Ascending aorta (tissue), 2 donors: ENCODE measurements around the gene APMAP. TPM values are rescaled to one million over a fixed set of nuclear protein-coding genes. Genes with fewer than 3 reads are reported as not detected.

Experiments used
- DNase-seq, 2 donors: peaks; one replicate each; pipeline ENCODE4 v3.0.0-alpha.2; 2019; ENCODE audit warnings: low spot score in 2 of 2
- H3K27ac ChIP-seq, 2 donors: fragments of 200-600 bp; sonication (generic); one replicate each; pipeline ENCODE4 v1.5.1; 2016 to 2017; ENCODE audit warnings: mild to moderate bottlenecking in 1 of 2
- H3K27me3 ChIP-seq: fragments of 200-600 bp; sonication (generic); one replicate; pipeline ENCODE4 v1.5.1; 2017
- H3K36me3 ChIP-seq, 2 donors: fragments of 200-600 bp; sonication (generic); one replicate each; pipeline ENCODE4 v1.5.1; 2016
- H3K4me1 ChIP-seq, 2 donors: fragments of 200-600 bp; sonication (generic); one replicate each; pipeline ENCODE4 v1.5.1; 2016 to 2017; ENCODE audit warnings: mild to moderate bottlenecking in 1 of 2
- H3K4me3 ChIP-seq, 2 donors: fragments of 200-600 bp; sonication (generic); one replicate each; pipeline ENCODE4 v1.5.1; 2016 to 2017; ENCODE audit warnings: mild to moderate bottlenecking in 1 of 2
- H3K9me3 ChIP-seq, 2 donors: fragments of 200-600 bp; sonication (generic); one replicate each; pipeline ENCODE4 v1.5.1; 2016
- CTCF ChIP-seq, 3 experiments: fragments of 200-600 bp in 2 of 3; fragments of 450-650 bp in 1 of 3; sonication (generic) in 2 of 3; IDR thresholded peaks; one replicate each; pipeline ENCODE4 v1.5.1; 2016 to 2019; ENCODE audit warnings: antibody characterized with exemption in 3 of 3, mild to moderate bottlenecking in 1 of 3, moderate library complexity in 1 of 3
- intact Hi-C: fragments of 100-400 bp; cut with DNase I; formaldehyde crosslinking; loops from one replicate; pipeline ENCODE4 v1.15.1; 2023
- total RNA-seq: library from RNA; depleted of rRNA; stranded (reverse); fragments of >200 nt; gene quantifications from one replicate; pipeline ENCODE4 v1.1.0, GENCODE V29; 2016

APMAP gene
- total RNA-seq, 1 donor from 2014 or later = 44.8 TPM

- DNase-seq = peak in 1 of 2 donors; percentile 76
- peak; percentile 53 to 81 (median 74) for TF ChIP-seq CTCF (IDR thresholded peaks at IDR 0.05)
- Histone ChIP-seq H3K27ac (no peak overlapping the region), H3K4me3 (peak overlapping the region; percentile 30 to 40), H3K9me3 (no peaks in the 10 kb centered on the region), H3K27me3 (no peaks in the 10 kb centered on the region), H3K36me3 (no peaks in the 10 kb centered on the region), H3K4me1 (peaks cover 0 to 2% of the 10 kb centered on the region in 2 donors)
- intact Hi-C loops = loop anchor here (1.0 to 5.0 kb wide), 3 partner anchors 758 to 1476 kb away; no protein-coding TSS in a partner anchor
Observed at GRCh38 chr20:24917797-24918578, 74.6 kb downstream of the APMAP start.

GRCh38 chr20:24917056-24917455, 75.5 kb downstream of the APMAP start:
- DNase-seq = no peak
- no peaks in the 10 kb centered on the region for H3K27me3 ChIP-seq
- H3K4me3 ChIP-seq = no peak overlapping the region
- intact Hi-C loops = loop anchor here (5.0 kb wide), 1 partner anchor 1475 kb away; no protein-coding TSS in a partner anchor
- no peaks in the 10 kb centered on the region for H3K9me3 ChIP-seq
- peaks cover 0 to 2% of the 10 kb centered on the region in 2 donors for H3K4me1 ChIP-seq
- H3K36me3 ChIP-seq = no peaks in the 10 kb centered on the region
- TF ChIP-seq CTCF (IDR thresholded peaks at IDR 0.05) = no peak
- no peak overlapping the region for H3K27ac ChIP-seq

GRCh38 chr20:24916412-24916811, 76.1 kb downstream of the APMAP start:
- H3K27ac ChIP-seq = no peak overlapping the region
- H3K9me3 ChIP-seq = no peaks in the 10 kb centered on the region
- peaks cover 0 to 2% of the 10 kb centered on the region in 2 donors for H3K4me1 ChIP-seq
- TF ChIP-seq CTCF (IDR thresholded peaks at IDR 0.05) = no peak
- no peak for DNase-seq
- H3K27me3 ChIP-seq = no peaks in the 10 kb centered on the region
- H3K36me3 ChIP-seq = no peaks in the 10 kb centered on the region
- intact Hi-C loops = loop anchor here (5.0 kb wide), 1 partner anchor 1474 kb away; no protein-coding TSS in a partner anchor
- no peak overlapping the region for H3K4me3 ChIP-seq

GRCh38 chr20:24915892-24916291, 76.7 kb downstream of the APMAP start:
- H3K9me3 ChIP-seq = no peaks in the 10 kb centered on the region
- no peaks in the 10 kb centered on the region for H3K27me3 ChIP-seq
- H3K4me3 ChIP-seq = no peak overlapping the region
- H3K4me1 ChIP-seq = peaks cover 0 to 2% of the 10 kb centered on the region in 2 donors
- no peak for DNase-seq
- no peaks in the 10 kb centered on the region for H3K36me3 ChIP-seq
- H3K27ac ChIP-seq = no peak overlapping the region
- intact Hi-C loops = loop anchor here (5.0 kb wide), 1 partner anchor 1474 kb away; no protein-coding TSS in a partner anchor
- no peak for TF ChIP-seq CTCF (IDR thresholded peaks at IDR 0.05)

GRCh38 chr20:24915440-24915839, 77.1 kb downstream of the APMAP start:
- H3K9me3 ChIP-seq = no peaks in the 10 kb centered on the region
- no peak overlapping the region for H3K27ac ChIP-seq
- peaks cover 0 to 2% of the 10 kb centered on the region in 2 donors for H3K4me1 ChIP-seq
- H3K36me3 ChIP-seq = no peaks in the 10 kb centered on the region
- DNase-seq = no peak
- intact Hi-C loops = loop anchor here (5.0 kb wide), 1 partner anchor 1473 kb away; no protein-coding TSS in a partner anchor
- no peak overlapping the region for H3K4me3 ChIP-seq
- no peaks in the 10 kb centered on the region for H3K27me3 ChIP-seq
- TF ChIP-seq CTCF (IDR thresholded peaks at IDR 0.05) = no peak
